Astrocyte of the spinal cord (primary cell): Measurements from ENCODE around the gene MORF4L1.
A peak's percentile ranks its signal among the peaks of the same experiment; 100 is the strongest.

ENCODE experiments used
- DNase-seq: peaks from one replicate; pipeline ENCODE4 v3.0.0; 2011; ENCODE audit warnings: low read depth, low spot score
- H3K4me3 ChIP-seq: 2 replicates; pipeline ENCODE4 v1.5.1; 2011; ENCODE audit warnings: low read depth, mild to moderate bottlenecking, low read length, moderate library complexity
- CTCF ChIP-seq: IDR thresholded peaks from 2 replicates; pipeline ENCODE4 v1.5.1; 2012; ENCODE audit warnings: low read depth, mild to moderate bottlenecking, low read length, inconsistent platforms
- in situ Hi-C: cut with HindIII; loops from 2 replicates; pipeline ENCODE4 v1.10.0; 2017; ENCODE audit warnings: low sequenced_read_pairs

Gene MORF4L1

GRCh38 chr15:78938658-78939488 is 66.2 kb downstream of the MORF4L1 start:
- no peak for TF ChIP-seq CTCF
- in situ Hi-C loops, result no loop called here
- no peak overlapping the region for H3K4me3 ChIP-seq
- no peak for DNase-seq

- TF ChIP-seq CTCF, result no peak
- DNase-seq, result no peak
- in situ Hi-C loops, result no loop called here
- no peak overlapping the region for H3K4me3 ChIP-seq
These were observed 70.1 kb downstream of the MORF4L1 start for GRCh38 chr15:78942741-78943140.

GRCh38 chr15:78943692-78944091 is 71.0 kb downstream of the MORF4L1 start:
- DNase-seq, result no peak
- H3K4me3 ChIP-seq, result no peak overlapping the region
- TF ChIP-seq CTCF, result no peak
- in situ Hi-C loops, result no loop called here

- DNase-seq, result no peak
- H3K4me3 ChIP-seq, result no peak overlapping the region
- in situ Hi-C loops, result no loop called here
- no peak for TF ChIP-seq CTCF
These were observed 71.5 kb downstream of the MORF4L1 start for GRCh38 chr15:78944202-78944625.

- in situ Hi-C loops, result no loop called here
- peak within 1 kb of the TSS; percentile 30 for H3K4me3 ChIP-seq
- DNase-seq, result no peak
- no peak for TF ChIP-seq CTCF
These were observed 72.1 kb downstream of the MORF4L1 start, which contains the start of gene CTSH for GRCh38 chr15:78944669-78945407. TSS of gene CTSH (minus strand) at chr15:78945046. CDS start at chr15:78944981, 65 bp downstream.

GRCh38 chr15:78946493-78946892 is 73.8 kb downstream of the MORF4L1 start:
- in situ Hi-C loops, result no loop called here
- H3K4me3 ChIP-seq, result no peak overlapping the region
- TF ChIP-seq CTCF, result no peak
- DNase-seq, result no peak
